ENCODE measurements around the gene CSTB. TPM values are rescaled to one million over a fixed set of nuclear protein-coding genes. Genes with fewer than 3 reads are reported as not detected.
A peak's percentile ranks its signal among the peaks of the same experiment; 100 is the strongest.

CSTB gene
- total RNA-seq, 1 experiment from 2014 or later, result 36.1 TPM

- TF ChIP-seq, protein P1, sequence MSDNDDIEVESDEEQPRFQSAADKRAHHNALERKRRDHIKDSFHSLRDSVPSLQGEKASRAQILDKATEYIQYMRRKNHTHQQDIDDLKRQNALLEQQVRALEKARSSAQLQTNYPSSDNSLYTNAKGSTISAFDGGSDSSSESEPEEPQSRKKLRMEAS (CRISPR knock-in tag; IDR thresholded peaks at IDR 0.05), result peak; percentile 88
- TF ChIP-seq ZNF671 (CRISPR knock-in tag; IDR thresholded peaks at IDR 0.05) (no peak), JAZF1 (CRISPR knock-in tag; IDR thresholded peaks at IDR 0.05) (no peak), GTF2I (CRISPR knock-in tag; conservative IDR thresholded peaks at IDR 0.05) (no peak), MXD4 (CRISPR knock-in tag; IDR thresholded peaks at IDR 0.05; ENCODE audit: borderline replicate concordance) (no peak), ATF2 (CRISPR knock-in tag; IDR thresholded peaks at IDR 0.05; ENCODE audit: borderline replicate concordance, low read depth) (no peak), ETV6 (CRISPR knock-in tag; IDR thresholded peaks at IDR 0.05) (peak; percentile 54; the same call in 1 of the 2 replicates), ZNF512 (CRISPR knock-in tag; IDR thresholded peaks at IDR 0.05; ENCODE audit: borderline replicate concordance) (no peak), ZNF532 (CRISPR knock-in tag; IDR thresholded peaks at IDR 0.05; ENCODE audit: borderline replicate concordance) (no peak), E2F1 (CRISPR knock-in tag; IDR thresholded peaks at IDR 0.05) (no peak), NR1H2 (CRISPR knock-in tag; IDR thresholded peaks at IDR 0.05) (no peak), TEAD1 (CRISPR knock-in tag; IDR thresholded peaks at IDR 0.05) (peak; percentile 80; the same call in 1 of the 2 replicates), ZNF416 (CRISPR knock-in tag; IDR thresholded peaks at IDR 0.05) (no peak), ATF3 (CRISPR knock-in tag; conservative IDR thresholded peaks at IDR 0.05) (no peak), EMX1 (CRISPR knock-in tag; IDR thresholded peaks at IDR 0.05) (no peak), SOX15 (CRISPR knock-in tag; IDR thresholded peaks at IDR 0.05) (no peak)
- TF ChIP-seq, protein P2, sequence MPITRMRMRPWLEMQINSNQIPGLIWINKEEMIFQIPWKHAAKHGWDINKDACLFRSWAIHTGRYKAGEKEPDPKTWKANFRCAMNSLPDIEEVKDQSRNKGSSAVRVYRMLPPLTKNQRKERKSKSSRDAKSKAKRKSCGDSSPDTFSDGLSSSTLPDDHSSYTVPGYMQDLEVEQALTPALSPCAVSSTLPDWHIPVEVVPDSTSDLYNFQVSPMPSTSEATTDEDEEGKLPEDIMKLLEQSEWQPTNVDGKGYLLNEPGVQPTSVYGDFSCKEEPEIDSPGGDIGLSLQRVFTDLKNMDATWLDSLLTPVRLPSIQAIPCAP (CRISPR knock-in tag; IDR thresholded peaks at IDR 0.05), result no peak
- TF ChIP-seq, protein P3, sequence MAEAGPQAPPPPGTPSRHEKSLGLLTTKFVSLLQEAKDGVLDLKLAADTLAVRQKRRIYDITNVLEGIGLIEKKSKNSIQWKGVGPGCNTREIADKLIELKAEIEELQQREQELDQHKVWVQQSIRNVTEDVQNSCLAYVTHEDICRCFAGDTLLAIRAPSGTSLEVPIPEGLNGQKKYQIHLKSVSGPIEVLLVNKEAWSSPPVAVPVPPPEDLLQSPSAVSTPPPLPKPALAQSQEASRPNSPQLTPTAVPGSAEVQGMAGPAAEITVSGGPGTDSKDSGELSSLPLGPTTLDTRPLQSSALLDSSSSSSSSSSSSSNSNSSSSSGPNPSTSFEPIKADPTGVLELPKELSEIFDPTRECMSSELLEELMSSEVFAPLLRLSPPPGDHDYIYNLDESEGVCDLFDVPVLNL (CRISPR knock-in tag; IDR thresholded peaks at IDR 0.05; ENCODE audit: borderline replicate concordance, low read depth), result no peak
- TF ChIP-seq, protein P4, sequence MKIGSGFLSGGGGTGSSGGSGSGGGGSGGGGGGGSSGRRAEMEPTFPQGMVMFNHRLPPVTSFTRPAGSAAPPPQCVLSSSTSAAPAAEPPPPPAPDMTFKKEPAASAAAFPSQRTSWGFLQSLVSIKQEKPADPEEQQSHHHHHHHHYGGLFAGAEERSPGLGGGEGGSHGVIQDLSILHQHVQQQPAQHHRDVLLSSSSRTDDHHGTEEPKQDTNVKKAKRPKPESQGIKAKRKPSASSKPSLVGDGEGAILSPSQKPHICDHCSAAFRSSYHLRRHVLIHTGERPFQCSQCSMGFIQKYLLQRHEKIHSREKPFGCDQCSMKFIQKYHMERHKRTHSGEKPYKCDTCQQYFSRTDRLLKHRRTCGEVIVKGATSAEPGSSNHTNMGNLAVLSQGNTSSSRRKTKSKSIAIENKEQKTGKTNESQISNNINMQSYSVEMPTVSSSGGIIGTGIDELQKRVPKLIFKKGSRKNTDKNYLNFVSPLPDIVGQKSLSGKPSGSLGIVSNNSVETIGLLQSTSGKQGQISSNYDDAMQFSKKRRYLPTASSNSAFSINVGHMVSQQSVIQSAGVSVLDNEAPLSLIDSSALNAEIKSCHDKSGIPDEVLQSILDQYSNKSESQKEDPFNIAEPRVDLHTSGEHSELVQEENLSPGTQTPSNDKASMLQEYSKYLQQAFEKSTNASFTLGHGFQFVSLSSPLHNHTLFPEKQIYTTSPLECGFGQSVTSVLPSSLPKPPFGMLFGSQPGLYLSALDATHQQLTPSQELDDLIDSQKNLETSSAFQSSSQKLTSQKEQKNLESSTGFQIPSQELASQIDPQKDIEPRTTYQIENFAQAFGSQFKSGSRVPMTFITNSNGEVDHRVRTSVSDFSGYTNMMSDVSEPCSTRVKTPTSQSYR (CRISPR knock-in tag; IDR thresholded peaks at IDR 0.05), result no peak
- TF ChIP-seq, protein P5, sequence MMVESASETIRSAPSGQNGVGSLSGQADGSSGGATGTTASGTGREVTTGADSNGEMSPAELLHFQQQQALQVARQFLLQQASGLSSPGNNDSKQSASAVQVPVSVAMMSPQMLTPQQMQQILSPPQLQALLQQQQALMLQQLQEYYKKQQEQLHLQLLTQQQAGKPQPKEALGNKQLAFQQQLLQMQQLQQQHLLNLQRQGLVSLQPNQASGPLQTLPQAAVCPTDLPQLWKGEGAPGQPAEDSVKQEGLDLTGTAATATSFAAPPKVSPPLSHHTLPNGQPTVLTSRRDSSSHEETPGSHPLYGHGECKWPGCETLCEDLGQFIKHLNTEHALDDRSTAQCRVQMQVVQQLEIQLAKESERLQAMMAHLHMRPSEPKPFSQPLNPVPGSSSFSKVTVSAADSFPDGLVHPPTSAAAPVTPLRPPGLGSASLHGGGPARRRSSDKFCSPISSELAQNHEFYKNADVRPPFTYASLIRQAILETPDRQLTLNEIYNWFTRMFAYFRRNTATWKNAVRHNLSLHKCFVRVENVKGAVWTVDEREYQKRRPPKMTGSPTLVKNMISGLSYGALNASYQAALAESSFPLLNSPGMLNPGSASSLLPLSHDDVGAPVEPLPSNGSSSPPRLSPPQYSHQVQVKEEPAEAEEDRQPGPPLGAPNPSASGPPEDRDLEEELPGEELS (CRISPR knock-in tag; IDR thresholded peaks at IDR 0.05), result peak; percentile 73
Measured at GRCh38 chr21:43728467-43729390, 47.4 kb downstream of the CSTB start (continued).

Measured in WTC11 (cell line).